H9 (cell line): Measurements from ENCODE around the gene PRKCA. TPM values are rescaled to one million over a fixed set of nuclear protein-coding genes. Genes with fewer than 3 reads are reported as not detected.
A peak's percentile ranks its signal among the peaks of the same experiment; 100 is the strongest.

ENCODE experiments used
- DNase-seq: peaks from one replicate; pipeline ENCODE4 v3.0.0-alpha.2; 2017
- H2AFZ ChIP-seq: one replicate; pipeline ENCODE4 v1.6.1; 2013; ENCODE audit warnings: mild to moderate bottlenecking, low read length, control low read depth, moderate library complexity
- H2AK5ac ChIP-seq: 2 replicates; pipeline ENCODE4 v1.6.1; 2013; ENCODE audit warnings: low read length, control low read depth, mixed read lengths; ENCODE audit not compliant: insufficient read length
- H2BK120ac ChIP-seq: one replicate; pipeline ENCODE4 v1.6.1; 2013; ENCODE audit warnings: low read depth, mild to moderate bottlenecking, low read length, control low read depth, inconsistent platforms; ENCODE audit not compliant: poor library complexity, severe bottlenecking
- H2BK12ac ChIP-seq: 2 replicates; pipeline ENCODE4 v1.6.1; 2013; ENCODE audit warnings: low read length, control low read depth, mixed read lengths, low read depth; ENCODE audit not compliant: insufficient read length
- H2BK15ac ChIP-seq: 2 replicates; pipeline ENCODE4 v1.6.1; 2013; ENCODE audit warnings: low read depth, low read length, control low read depth
- H2BK20ac ChIP-seq: one replicate; pipeline ENCODE4 v1.6.1; 2013; ENCODE audit warnings: low read depth, mild to moderate bottlenecking, low read length, control low read depth, inconsistent platforms; ENCODE audit not compliant: poor library complexity, severe bottlenecking
- H2BK5ac ChIP-seq: 2 replicates; pipeline ENCODE4 v1.6.1; 2013; ENCODE audit warnings: low read length, control low read depth, mixed read lengths; ENCODE audit not compliant: insufficient read length
- H3K14ac ChIP-seq: 2 replicates; pipeline ENCODE4 v1.6.1; 2013; ENCODE audit warnings: low read length, control low read depth; ENCODE audit not compliant: insufficient read depth
- H3K18ac ChIP-seq: 2 replicates; pipeline ENCODE4 v1.6.1; 2013; ENCODE audit warnings: low read depth, mild to moderate bottlenecking, mixed read lengths, low read length, control low read depth; ENCODE audit not compliant: insufficient read length
- H3K23ac ChIP-seq: 2 replicates; pipeline ENCODE4 v1.6.1; 2013; ENCODE audit warnings: low read length, control low read depth, mixed read lengths, low read depth; ENCODE audit not compliant: insufficient read length
- H3K23me2 ChIP-seq: 2 replicates; pipeline ENCODE4 v1.6.1; 2013; ENCODE audit warnings: low read depth, mild to moderate bottlenecking, mixed read lengths, low read length, control low read depth; ENCODE audit not compliant: insufficient read length, poor library complexity, severe bottlenecking
- H3K27ac ChIP-seq: 2 replicates; pipeline ENCODE4 v1.5.1; 2013; ENCODE audit warnings: low read length, control low read depth, mixed read lengths, low read depth; ENCODE audit not compliant: insufficient read length
- H3K27me3 ChIP-seq: 2 replicates; pipeline ENCODE4 v1.6.1; 2013; ENCODE audit warnings: low read length, control low read depth, inconsistent platforms; ENCODE audit not compliant: insufficient read depth
- H3K4ac ChIP-seq: 2 replicates; pipeline ENCODE4 v1.6.1; 2013; ENCODE audit warnings: low read depth, mild to moderate bottlenecking, control low read depth, inconsistent platforms, low read length, moderate library complexity
- H3K4me1 ChIP-seq: 2 replicates; pipeline ENCODE4 v1.6.1; 2013; ENCODE audit warnings: low read length, control low read depth, inconsistent platforms; ENCODE audit not compliant: insufficient read depth
- H3K4me2 ChIP-seq: 2 replicates; pipeline ENCODE4 v1.6.1; 2013; ENCODE audit warnings: low read length, control low read depth, mixed read lengths; ENCODE audit not compliant: insufficient read length, insufficient read depth
- H3K56ac ChIP-seq: 2 replicates; pipeline ENCODE4 v1.6.1; 2013; ENCODE audit warnings: low read depth, mild to moderate bottlenecking, mixed read lengths, low read length, control low read depth; ENCODE audit not compliant: insufficient read length
- H3K79me1 ChIP-seq: 2 replicates; pipeline ENCODE4 v1.6.1; 2013; ENCODE audit warnings: low read depth, mild to moderate bottlenecking, moderate library complexity, low read length, control low read depth, inconsistent platforms; ENCODE audit not compliant: insufficient read depth, poor library complexity, severe bottlenecking
- H3K79me2 ChIP-seq: 2 replicates; pipeline ENCODE4 v1.6.1; 2013; ENCODE audit warnings: low read length, control low read depth, inconsistent platforms; ENCODE audit not compliant: insufficient read depth
- H3K9ac ChIP-seq: 2 replicates; pipeline ENCODE4 v1.6.1; 2013; ENCODE audit warnings: low read length, control low read depth, mixed read lengths; ENCODE audit not compliant: insufficient read length; ENCODE audit errors: extremely low read depth
- H3K9me3 ChIP-seq: one replicate; pipeline ENCODE4 v1.6.1; 2013; ENCODE audit warnings: low read depth, low read length, inconsistent platforms; ENCODE audit not compliant: control insufficient read depth
- H3T11ph ChIP-seq: one replicate; pipeline ENCODE4 v1.6.1; 2013; ENCODE audit warnings: mild to moderate bottlenecking, low read length, control low read depth, inconsistent platforms
- H4K20me1 ChIP-seq: one replicate; pipeline ENCODE4 v1.6.1; 2013; ENCODE audit not compliant: control insufficient read depth, insufficient read length, insufficient read depth
- H4K5ac ChIP-seq: 2 replicates; pipeline ENCODE4 v1.6.1; 2013; ENCODE audit warnings: low read depth, mild to moderate bottlenecking, mixed read lengths, low read length, control low read depth; ENCODE audit not compliant: insufficient read length
- H4K8ac ChIP-seq: replicated peaks from 2 replicates; pipeline ENCODE4 v1.6.1; 2013; ENCODE audit warnings: low read length, control low read depth, mixed read lengths, low read depth; ENCODE audit not compliant: insufficient read length
- H4K91ac ChIP-seq: 2 replicates; pipeline ENCODE4 v1.6.1; 2013; ENCODE audit warnings: low read depth, mild to moderate bottlenecking, moderate library complexity, mixed read lengths, low read length, control low read depth; ENCODE audit not compliant: insufficient read length
- H3K27ac Mint-ChIP-seq, 3 experiments: 2 replicates in 2 of 3; 3 replicates in 1 of 3; pipeline ENCODE4 v1.8.0; 2020 to 2021; ENCODE audit warnings: mixed read lengths in 3 of 3, mild to moderate bottlenecking in 1 of 3, moderate library complexity in 1 of 3
- H3K27me3 Mint-ChIP-seq: 2 replicates; pipeline ENCODE4 v1.8.0; 2021; ENCODE audit warnings: low read depth, mild to moderate bottlenecking, moderate library complexity, mixed read lengths
- H3K36me3 Mint-ChIP-seq, 3 experiments: 2 replicates in 2 of 3; 3 replicates in 1 of 3; pipeline ENCODE4 v1.8.0; 2020 to 2021; ENCODE audit warnings: low read depth in 3 of 3, mixed read lengths in 3 of 3; ENCODE audit not compliant: insufficient read depth in 1 of 3
- H3K4me1 Mint-ChIP-seq, 2 experiments: 2 replicates each; pipeline ENCODE4 v1.8.0; 2020; ENCODE audit warnings: mixed read lengths in 2 of 2
- H3K4me3 Mint-ChIP-seq, 2 experiments: 2 replicates in 1 of 2; 3 replicates in 1 of 2; pipeline ENCODE4 v1.8.0; 2020 to 2021; ENCODE audit warnings: mild to moderate bottlenecking in 2 of 2, mixed read lengths in 2 of 2, moderate library complexity in 1 of 2
- H3K9me3 Mint-ChIP-seq, 2 experiments: 2 replicates in 1 of 2; 3 replicates in 1 of 2; pipeline ENCODE4 v1.8.0; 2020; ENCODE audit warnings: mild to moderate bottlenecking in 2 of 2, mixed read lengths in 2 of 2, moderate library complexity in 1 of 2
- WGBS: extraction: QIAGEN DNeasy Blood & Tissue Kit; methylation state at CpG from one replicate; pipeline ENCODE4 v1.1.7; 2013; ENCODE audit warnings: missing lambda C conversion rate, low lambda C conversion rate, mixed read lengths; ENCODE audit not compliant: insufficient read length; ENCODE audit errors: extremely low coverage; 5-methylcytosine and 5-hydroxymethylcytosine counted together
- total RNA-seq: library from RNA; stranded (reverse); gene quantifications from 2 replicates; pipeline ENCODE4 v1.2.1, GENCODE V29; 2021
- TF ChIP-seq, protein P1 (sequence below): fragments of 200-600 bp; sonication (generic); conservative IDR thresholded peaks from 3 replicates; pipeline ENCODE4 v1.8.0; 2021; ENCODE audit warnings: antibody characterized with exemption, mild to moderate bottlenecking

Gene PRKCA
- total RNA-seq, 1 experiment from 2014 or later = 10.5 TPM

DNA sequence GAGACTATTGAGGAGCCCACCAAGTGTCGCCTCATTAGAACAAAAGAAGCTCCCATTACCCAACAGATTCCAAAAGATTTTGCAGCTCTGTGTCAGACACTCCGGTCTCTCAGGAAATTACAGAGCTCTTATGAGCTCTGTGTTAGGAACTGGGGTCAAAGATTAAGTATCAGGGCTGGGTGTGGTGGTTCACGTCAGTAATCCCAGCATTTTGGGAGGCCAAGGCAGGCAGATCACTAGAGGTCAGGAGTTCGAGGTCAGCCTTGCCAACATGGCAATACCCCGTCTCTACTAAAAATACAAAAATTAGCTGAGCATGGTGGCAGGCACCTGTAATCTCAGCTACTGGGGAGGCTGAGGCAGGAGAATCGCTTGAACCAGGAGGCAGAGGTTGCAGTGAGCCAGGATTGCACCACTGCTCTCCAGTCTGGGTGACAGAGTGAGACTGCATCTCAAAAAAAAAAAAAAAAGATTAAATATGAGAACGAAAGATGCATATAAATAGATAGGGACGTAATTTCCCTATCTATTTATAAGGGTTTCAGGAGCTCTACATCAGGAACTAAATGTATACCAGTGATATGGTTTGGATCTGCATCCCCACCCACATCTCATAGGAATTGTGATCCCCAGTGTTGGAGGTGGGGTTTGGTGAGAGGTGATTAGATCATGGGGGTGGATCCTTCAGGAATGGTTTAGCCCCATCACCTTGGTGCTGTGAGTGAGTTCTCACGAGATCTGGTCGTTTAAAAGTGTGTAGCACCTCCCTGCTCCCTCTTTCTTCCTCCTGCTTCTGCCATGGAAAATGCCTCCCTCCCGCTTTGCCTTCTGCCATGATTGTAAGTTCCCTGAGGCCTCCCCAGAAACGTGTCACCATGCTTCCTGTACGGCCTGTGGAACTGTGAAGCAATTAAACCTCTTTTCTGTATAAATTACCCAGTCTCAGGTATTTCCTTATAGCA lies 111.4 kb downstream of the PRKCA start:
- Mint-ChIP-seq H3K4me1 (peaks cover 4 to 14% of the 10 kb centered on the region in 2 experiments), H3K36me3 (no peaks in the 10 kb centered on the region), H3K27ac (peak overlapping the region in 1 of 3 experiments; percentile 67; a peak in 1 of 7 replicates), H3K9me3 (no peaks in the 10 kb centered on the region), H3K27me3 (no peaks in the 10 kb centered on the region), H3K4me3 (no peak overlapping the region)
- H2BK12ac ChIP-seq = no peak overlapping the region
- H3K9me3 ChIP-seq = no peaks in the 10 kb centered on the region
- TF ChIP-seq, protein P1, sequence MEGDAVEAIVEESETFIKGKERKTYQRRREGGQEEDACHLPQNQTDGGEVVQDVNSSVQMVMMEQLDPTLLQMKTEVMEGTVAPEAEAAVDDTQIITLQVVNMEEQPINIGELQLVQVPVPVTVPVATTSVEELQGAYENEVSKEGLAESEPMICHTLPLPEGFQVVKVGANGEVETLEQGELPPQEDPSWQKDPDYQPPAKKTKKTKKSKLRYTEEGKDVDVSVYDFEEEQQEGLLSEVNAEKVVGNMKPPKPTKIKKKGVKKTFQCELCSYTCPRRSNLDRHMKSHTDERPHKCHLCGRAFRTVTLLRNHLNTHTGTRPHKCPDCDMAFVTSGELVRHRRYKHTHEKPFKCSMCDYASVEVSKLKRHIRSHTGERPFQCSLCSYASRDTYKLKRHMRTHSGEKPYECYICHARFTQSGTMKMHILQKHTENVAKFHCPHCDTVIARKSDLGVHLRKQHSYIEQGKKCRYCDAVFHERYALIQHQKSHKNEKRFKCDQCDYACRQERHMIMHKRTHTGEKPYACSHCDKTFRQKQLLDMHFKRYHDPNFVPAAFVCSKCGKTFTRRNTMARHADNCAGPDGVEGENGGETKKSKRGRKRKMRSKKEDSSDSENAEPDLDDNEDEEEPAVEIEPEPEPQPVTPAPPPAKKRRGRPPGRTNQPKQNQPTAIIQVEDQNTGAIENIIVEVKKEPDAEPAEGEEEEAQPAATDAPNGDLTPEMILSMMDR = no peak
- H2AK5ac ChIP-seq = no peak overlapping the region
- no peak overlapping the region for H4K91ac ChIP-seq
- no peak overlapping the region for H3K18ac ChIP-seq
- no peak overlapping the region for H2BK5ac ChIP-seq
- H3K23ac ChIP-seq = no peak overlapping the region
- H3K4me1 ChIP-seq = no peaks in the 10 kb centered on the region; the same call in 1 of the 2 replicates
- H3K23me2 ChIP-seq = no peaks in the 10 kb centered on the region
- no peak overlapping the region for H2AFZ ChIP-seq
- H2BK15ac ChIP-seq = no peak overlapping the region
- no peaks in the 10 kb centered on the region for H4K20me1 ChIP-seq
- no peaks in the 10 kb centered on the region for H3K79me1 ChIP-seq
- no peak overlapping the region for H3K56ac ChIP-seq
- H3K4ac ChIP-seq = no peak overlapping the region
- no peak overlapping the region for H3K14ac ChIP-seq
- no peaks in the 10 kb centered on the region for H3K27me3 ChIP-seq
- H3K9ac ChIP-seq = no peak overlapping the region
- H3T11ph ChIP-seq = no peak overlapping the region
- no peak overlapping the region for H2BK20ac ChIP-seq
- H3K4me2 ChIP-seq = no peak overlapping the region
- no peak for DNase-seq
- H4K8ac ChIP-seq = no peak overlapping the region
- no peaks in the 10 kb centered on the region for H3K79me2 ChIP-seq
- H3K27ac ChIP-seq = no peak overlapping the region
- H4K5ac ChIP-seq = no peak overlapping the region
- WGBS = no CpG with 5 or more reads among the region's 13 CpGs
- no peak overlapping the region for H2BK120ac ChIP-seq
